Measurements from ENCODE around the gene CCDC181. TPM values are rescaled to one million over a fixed set of nuclear protein-coding genes. Genes with fewer than 3 reads are reported as not detected.
A peak's percentile ranks its signal among the peaks of the same experiment; 100 is the strongest.

The CCDC181 gene
- total RNA-seq, 1 experiment from 2014 or later = 0.39 TPM

GRCh38 chr1:169381162-169381561 is 46.1 kb downstream of the CCDC181 start:
- H3K36me3 ChIP-seq (ENCODE audit: control insufficient read depth, insufficient read depth, low read length) = peaks cover 51% of the 10 kb centered on the region
- in situ Hi-C loops (cut with HindIII; ENCODE audit: low pct_unique_long_range_greater_than_20kb, low sequenced_read_pairs) = no loop called here
- intact Hi-C loops (cut with micrococcal nuclease; ENCODE audit: unreplicated experiment) = no loop called here
- no TSS peak for BruUV-seq (replicated peaks)
- no peaks in the 10 kb centered on the region for H3K9me3 ChIP-seq (ENCODE audit: control insufficient read depth, insufficient read depth, low read depth, low read length)
- no peaks in the 10 kb centered on the region for H3K27me3 ChIP-seq (ENCODE audit: control insufficient read depth, insufficient read depth, low read length)
- no peak for DNase-seq (ENCODE audit: low read depth, low spot score)
- ChIA-PET POLR2A (no interaction called here), CTCF (no interaction called here)
- H3K4me1 ChIP-seq (ENCODE audit: control insufficient read depth, insufficient read depth, low read length) = no peaks in the 10 kb centered on the region
- no peak for TF ChIP-seq TCF7L2 (IDR thresholded peaks at IDR 0.05; ENCODE audit: low read depth, low read length)
- no peak for TF ChIP-seq POLR2AphosphoS5 (IDR thresholded peaks at IDR 0.05; ENCODE audit: low read depth, low read length)
- H3K27ac ChIP-seq (ENCODE audit: low read length) = no peak overlapping the region
- no peak overlapping the region for H3K4me3 ChIP-seq (ENCODE audit: low read depth in 2 of 2, low read length in 2 of 2)
- no peak for ATAC-seq

GRCh38 chr1:169371404-169371803 is 55.9 kb downstream of the CCDC181 start:
- in situ Hi-C loops (cut with HindIII; ENCODE audit: low pct_unique_long_range_greater_than_20kb, low sequenced_read_pairs) (no loop called here), intact Hi-C loops (cut with micrococcal nuclease; ENCODE audit: unreplicated experiment) (no loop called here)
- DNase-seq (ENCODE audit: low read depth, low spot score) (no peak), ATAC-seq (no peak)
- TF ChIP-seq SIN3A (IDR thresholded peaks at IDR 0.05; ENCODE audit: borderline replicate concordance, insufficient read depth, low read depth, low read length) = no peak
- no peak for TF ChIP-seq CTCF (IDR thresholded peaks at IDR 0.05)
- no peak for TF ChIP-seq TCF7L2 (IDR thresholded peaks at IDR 0.05; ENCODE audit: low read depth, low read length)
- TF ChIP-seq POLR2AphosphoS5 (IDR thresholded peaks at IDR 0.05; ENCODE audit: low read depth, low read length) = no peak
- no peak for TF ChIP-seq REST (IDR thresholded peaks at IDR 0.05; ENCODE audit: insufficient read depth in 1 of 2, low read depth in 2 of 2, low read length in 1 of 2)
- ChIA-PET CTCF (no interaction called here), POLR2A (no interaction called here)
- Histone ChIP-seq H3K4me1 (ENCODE audit: control insufficient read depth, insufficient read depth, low read length) (peaks cover 5% of the 10 kb centered on the region; the same call in 1 of the 2 replicates), H3K36me3 (ENCODE audit: control insufficient read depth, insufficient read depth, low read length) (peaks cover 58% of the 10 kb centered on the region), H3K9me3 (ENCODE audit: control insufficient read depth, insufficient read depth, low read depth, low read length) (no peaks in the 10 kb centered on the region), H3K4me3 (ENCODE audit: low read depth in 2 of 2, low read length in 2 of 2) (no peak overlapping the region), H3K27ac (ENCODE audit: low read length) (no peak overlapping the region), H3K27me3 (ENCODE audit: control insufficient read depth, insufficient read depth, low read length) (no peaks in the 10 kb centered on the region)
- BruUV-seq (replicated peaks) = no TSS peak

GRCh38 chr1:169368406-169368769 is 58.9 kb downstream of the CCDC181 start:
- H3K36me3 ChIP-seq (ENCODE audit: control insufficient read depth, insufficient read depth, low read length) = peaks cover 41% of the 10 kb centered on the region
- TSS peak; percentile 81 for BruUV-seq (replicated peaks)
- in situ Hi-C loops (cut with HindIII; ENCODE audit: low pct_unique_long_range_greater_than_20kb, low sequenced_read_pairs) = no loop called here
- POLR2A ChIA-PET = interaction anchor here (0.6 kb wide), 1 partner anchor 744 kb away, joined by 3 read pairs; no protein-coding TSS in a partner anchor
- intact Hi-C loops (cut with micrococcal nuclease; ENCODE audit: unreplicated experiment) = loop anchor here (5.0 kb wide), 1 partner anchor 119 kb away; the partner anchor contains the start of gene SLC19A2
- no peaks in the 10 kb centered on the region for H3K9me3 ChIP-seq (ENCODE audit: control insufficient read depth, insufficient read depth, low read depth, low read length)
- CTCF ChIA-PET = no interaction called here
- H3K4me3 ChIP-seq (ENCODE audit: low read depth in 2 of 2, low read length in 2 of 2) = peak overlapping the region; percentile 91 to 99
- no peaks in the 10 kb centered on the region for H3K27me3 ChIP-seq (ENCODE audit: control insufficient read depth, insufficient read depth, low read length)
- H3K4me1 ChIP-seq (ENCODE audit: control insufficient read depth, insufficient read depth, low read length) = peaks cover 12% of the 10 kb centered on the region; the same call in 1 of the 2 replicates
- H3K27ac ChIP-seq (ENCODE audit: low read length) = peak overlapping the region; percentile 100
- TF ChIP-seq CTCF (IDR thresholded peaks at IDR 0.05) (no peak), SIN3A (IDR thresholded peaks at IDR 0.05; ENCODE audit: borderline replicate concordance, insufficient read depth, low read depth, low read length) (no peak), TCF7L2 (IDR thresholded peaks at IDR 0.05; ENCODE audit: low read depth, low read length) (no peak), REST (IDR thresholded peaks at IDR 0.05; ENCODE audit: insufficient read depth in 1 of 2, low read depth in 2 of 2, low read length in 1 of 2) (no peak), POLR2AphosphoS5 (IDR thresholded peaks at IDR 0.05; ENCODE audit: low read depth, low read length) (no peak)
- ATAC-seq (peak; percentile 5; the same call in 1 of the 2 replicates), DNase-seq (ENCODE audit: low read depth, low spot score) (no peak)

All from Panc1 (cell line).